ENCODE results near the gene CIRBP. TPM values are rescaled to one million over a fixed set of nuclear protein-coding genes. Genes with fewer than 3 reads are reported as not detected.

Gene CIRBP
- total and polyA plus RNA-seq, 7 donors, result 137 to 591 (median 296) TPM

- H3K9me3 ChIP-seq, result no peaks in the 10 kb centered on the region
- H3K36me3 ChIP-seq (ENCODE audit: insufficient read depth in 1 of 2, low read depth in 1 of 2), result no peaks in the 10 kb centered on the region
- H3K4me3 ChIP-seq, result peak overlapping the region; percentile 75
- H3K27ac ChIP-seq, result peak overlapping the region; percentile 99
- DNase-seq (peak; percentile 93 to 95), ATAC-seq (peak; percentile 46 to 53 (median 49))
- peak; percentile 97 for TF ChIP-seq CTCF (IDR thresholded peaks at IDR 0.05)
- peaks cover 45% of the 10 kb centered on the region for H3K4me1 ChIP-seq
- intact Hi-C loops (cut with DNase I), result loop anchor here (1.0 to 5.0 kb wide), 3 partner anchors 19 to 128 kb away; no protein-coding TSS in a partner anchor
- 9 to 24% (median 17%) methylated on average over 44 to 84 of the region's 84 CpGs for WGBS, 3 donors
- H3K27me3 ChIP-seq (ENCODE audit: insufficient read depth in 3 of 3, low read length in 2 of 3), result peaks cover 0 to 5% (median 3%) of the 10 kb centered on the region in 3 donors
Observed at GRCh38 chr19:1239796-1240737, 29.1 kb upstream of the CIRBP start.

- Histone ChIP-seq H3K9me3 (no peaks in the 10 kb centered on the region), H3K27me3 (ENCODE audit: insufficient read depth in 3 of 3, low read length in 2 of 3) (peaks cover 0 to 5% (median 3%) of the 10 kb centered on the region in 3 donors), H3K4me1 (peaks cover 52% of the 10 kb centered on the region), H3K27ac (peak overlapping the region; percentile 99), H3K36me3 (ENCODE audit: insufficient read depth in 1 of 2, low read depth in 1 of 2) (no peaks in the 10 kb centered on the region), H3K4me3 (peak overlapping the region; percentile 75)
- TF ChIP-seq CTCF (IDR thresholded peaks at IDR 0.05), result no peak
- intact Hi-C loops (cut with DNase I), result loop anchor here in 1 of 2 donors (1.0 to 5.0 kb wide), 2 partner anchors 20 to 129 kb away; no protein-coding TSS in a partner anchor
- WGBS, 3 donors, result 54 to 67% (median 59%) methylated on average over 15 of the region's 15 CpGs
- DNase-seq, result no peak
- ATAC-seq, result no peak
Observed at GRCh38 chr19:1240925-1241324, 28.2 kb upstream of the CIRBP start.

GRCh38 chr19:1241417-1242095 is 27.6 kb upstream of the CIRBP start, which contains the start of gene ATP5F1D:
Gene ATP5F1D, plus strand, starts transcription at chr19:1241751. Its CDS starts 100 bp downstream, at chr19:1241851.
- ATAC-seq (peak; percentile 41 to 61 (median 48)), DNase-seq (peak; percentile 94 to 98)
- Histone ChIP-seq H3K27ac (peak within 1 kb of the TSS; percentile 99), H3K9me3 (no peaks in the 10 kb centered on the region), H3K36me3 (ENCODE audit: insufficient read depth in 1 of 2, low read depth in 1 of 2) (no peaks in the 10 kb centered on the region), H3K4me1 (peaks cover 55% of the 10 kb centered on the region), H3K27me3 (ENCODE audit: insufficient read depth in 3 of 3, low read length in 2 of 3) (peaks cover 0 to 3% (median 0%) of the 10 kb centered on the region in 3 donors), H3K4me3 (peak within 1 kb of the TSS; percentile 75)
- intact Hi-C loops (cut with DNase I), result loop anchor here in 1 of 2 donors (5.0 kb wide), 1 partner anchor 129 kb away; no protein-coding TSS in a partner anchor
- no peak for TF ChIP-seq CTCF (IDR thresholded peaks at IDR 0.05)
- WGBS, 3 donors, result 0 to 1% (median 0%) methylated on average over 50 to 79 of the region's 79 CpGs

- peaks cover 60% of the 10 kb centered on the region for H3K4me1 ChIP-seq
- no peaks in the 10 kb centered on the region for H3K36me3 ChIP-seq (ENCODE audit: insufficient read depth in 1 of 2, low read depth in 1 of 2)
- H3K9me3 ChIP-seq, result no peaks in the 10 kb centered on the region
- H3K27ac ChIP-seq, result peak overlapping the region; percentile 99
- peak; percentile 40 to 51 (median 46) for ATAC-seq
- intact Hi-C loops (cut with DNase I), result loop anchor here (1.0 to 5.0 kb wide), 3 partner anchors 23 to 132 kb away; no protein-coding TSS in a partner anchor
- TF ChIP-seq CTCF (IDR thresholded peaks at IDR 0.05), result peak; percentile 98
- peak; percentile 92 to 97 for DNase-seq
- WGBS, 3 donors, result 16 to 23% (median 17%) methylated on average over 28 to 33 of the region's 33 CpGs
- H3K4me3 ChIP-seq, result peak overlapping the region; percentile 75
- H3K27me3 ChIP-seq (ENCODE audit: insufficient read depth in 3 of 3, low read length in 2 of 3), result no peaks in the 10 kb centered on the region
Observed at GRCh38 chr19:1243768-1244692, 25.1 kb upstream of the CIRBP start.

All from psoas muscle (tissue), 8 donors.